HG03064 (cell line): ENCODE data around the gene FAM167B.
"Not testable (repeated sequence)": the region's sequence is repeated elsewhere in the genome, so short reads cannot be mapped to it uniquely, and the experiment has no call there.

Source experiments
- ATAC-seq: cut with Tn5 transposase; IDR thresholded peaks from one replicate; pipeline ENCODE4 v1.9.1; 2021; ENCODE audit warnings: low read depth; ENCODE audit not compliant: unreplicated experiment

The FAM167B gene

DNA sequence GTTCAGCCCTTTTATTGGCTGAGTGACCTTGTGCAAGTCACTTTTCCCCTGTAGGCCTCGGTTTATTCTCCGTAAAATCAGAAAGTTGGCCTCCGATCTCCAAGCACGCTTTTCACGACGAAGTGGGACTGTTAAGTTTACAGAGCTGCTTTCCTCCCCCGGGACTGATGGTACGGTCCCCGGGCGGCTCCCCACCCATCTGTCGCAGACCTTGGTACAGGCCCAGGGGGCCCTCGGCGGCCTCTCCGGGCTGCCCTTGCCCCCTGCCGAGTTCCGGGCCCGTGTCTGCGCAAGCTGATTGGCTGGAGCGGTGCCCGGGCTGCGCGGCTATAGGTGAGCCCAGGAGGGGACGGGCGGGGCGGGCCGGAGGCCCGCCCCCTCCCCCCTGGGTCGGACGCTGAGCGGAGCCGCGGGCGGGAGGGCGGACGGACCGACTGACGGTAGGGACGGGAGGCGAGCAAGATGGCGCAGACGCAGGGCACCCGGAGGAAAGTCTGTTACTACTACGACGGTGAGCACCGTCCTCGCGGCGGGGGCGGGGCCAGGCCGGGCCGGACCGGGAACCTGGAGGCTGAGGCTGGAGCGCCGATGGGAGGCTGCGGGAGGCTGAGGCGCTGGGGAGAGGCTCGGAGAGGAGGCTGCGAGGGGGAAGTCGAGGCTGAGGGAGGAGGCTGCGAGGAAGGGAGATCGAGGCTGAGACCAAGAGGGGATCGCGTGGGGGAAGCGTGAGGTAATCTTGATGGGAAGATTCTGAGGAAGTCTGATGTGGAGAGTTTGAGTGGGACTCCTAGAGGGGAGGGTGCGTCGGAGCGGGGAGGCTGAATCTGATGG is 44.9 kb downstream of the FAM167B start, which contains the start of gene HDAC1:
Gene HDAC1, plus strand, starts transcription at position 376 of the 831 bp plus-strand sequence. Its CDS starts 87 bp downstream, at position 463.
- peak; percentile 95 for ATAC-seq

DNA sequence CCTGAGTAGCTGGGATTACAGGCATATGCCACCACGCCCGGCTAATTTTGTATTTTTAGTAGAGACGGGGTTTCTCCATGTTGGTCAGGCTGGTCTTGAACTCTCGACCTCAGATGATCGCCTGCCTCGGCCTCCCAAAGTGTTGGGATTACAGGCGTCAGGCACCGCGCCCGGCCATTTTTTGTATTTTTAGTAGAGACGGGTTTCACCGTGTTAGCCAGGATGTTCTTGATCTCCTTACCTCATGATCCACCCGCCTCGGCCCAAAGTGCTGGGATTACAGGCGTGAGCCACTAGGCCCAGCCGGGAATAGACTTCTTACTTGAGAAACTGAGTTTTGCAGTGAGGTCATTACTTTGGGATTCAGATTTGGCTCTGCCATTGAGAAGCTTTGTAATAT is 51.2 kb downstream of the FAM167B start:
- not testable (repeated sequence) for ATAC-seq
